ENCODE results near the gene CCDC51.

DNA sequence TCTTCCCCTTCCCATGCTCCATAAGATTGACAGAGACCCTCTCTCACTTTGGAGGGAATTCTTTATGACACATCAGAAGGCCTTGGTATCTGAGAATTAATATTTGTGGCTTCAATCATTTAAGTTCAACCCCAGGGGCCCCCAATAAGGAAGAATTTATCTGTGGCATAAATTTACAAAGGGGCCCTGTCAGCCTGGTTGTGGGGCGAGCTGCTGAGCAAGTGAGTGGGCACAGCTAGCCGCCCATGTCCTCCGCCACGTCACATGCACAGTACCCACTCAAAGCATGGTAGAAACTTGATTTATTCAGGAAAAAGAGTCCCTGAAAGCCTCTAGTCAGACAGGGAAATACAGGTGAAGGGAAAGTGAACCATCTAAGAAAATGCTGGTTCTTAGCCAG is 23.4 kb downstream of the CCDC51 start:
- TF ChIP-seq, protein P1, sequence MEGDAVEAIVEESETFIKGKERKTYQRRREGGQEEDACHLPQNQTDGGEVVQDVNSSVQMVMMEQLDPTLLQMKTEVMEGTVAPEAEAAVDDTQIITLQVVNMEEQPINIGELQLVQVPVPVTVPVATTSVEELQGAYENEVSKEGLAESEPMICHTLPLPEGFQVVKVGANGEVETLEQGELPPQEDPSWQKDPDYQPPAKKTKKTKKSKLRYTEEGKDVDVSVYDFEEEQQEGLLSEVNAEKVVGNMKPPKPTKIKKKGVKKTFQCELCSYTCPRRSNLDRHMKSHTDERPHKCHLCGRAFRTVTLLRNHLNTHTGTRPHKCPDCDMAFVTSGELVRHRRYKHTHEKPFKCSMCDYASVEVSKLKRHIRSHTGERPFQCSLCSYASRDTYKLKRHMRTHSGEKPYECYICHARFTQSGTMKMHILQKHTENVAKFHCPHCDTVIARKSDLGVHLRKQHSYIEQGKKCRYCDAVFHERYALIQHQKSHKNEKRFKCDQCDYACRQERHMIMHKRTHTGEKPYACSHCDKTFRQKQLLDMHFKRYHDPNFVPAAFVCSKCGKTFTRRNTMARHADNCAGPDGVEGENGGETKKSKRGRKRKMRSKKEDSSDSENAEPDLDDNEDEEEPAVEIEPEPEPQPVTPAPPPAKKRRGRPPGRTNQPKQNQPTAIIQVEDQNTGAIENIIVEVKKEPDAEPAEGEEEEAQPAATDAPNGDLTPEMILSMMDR (IDR thresholded peaks at IDR 0.05; ENCODE audit: poor library complexity, severe bottlenecking) = no peak
- TF ChIP-seq SMC3 (conservative IDR thresholded peaks at IDR 0.05; ENCODE audit: poor library complexity) (no peak), EZH2 (IDR thresholded peaks at IDR 0.05; ENCODE audit: borderline replicate concordance, insufficient read depth, low read length, poor library complexity, severe bottlenecking) (no peak)
- TF ChIP-seq, protein P2, sequence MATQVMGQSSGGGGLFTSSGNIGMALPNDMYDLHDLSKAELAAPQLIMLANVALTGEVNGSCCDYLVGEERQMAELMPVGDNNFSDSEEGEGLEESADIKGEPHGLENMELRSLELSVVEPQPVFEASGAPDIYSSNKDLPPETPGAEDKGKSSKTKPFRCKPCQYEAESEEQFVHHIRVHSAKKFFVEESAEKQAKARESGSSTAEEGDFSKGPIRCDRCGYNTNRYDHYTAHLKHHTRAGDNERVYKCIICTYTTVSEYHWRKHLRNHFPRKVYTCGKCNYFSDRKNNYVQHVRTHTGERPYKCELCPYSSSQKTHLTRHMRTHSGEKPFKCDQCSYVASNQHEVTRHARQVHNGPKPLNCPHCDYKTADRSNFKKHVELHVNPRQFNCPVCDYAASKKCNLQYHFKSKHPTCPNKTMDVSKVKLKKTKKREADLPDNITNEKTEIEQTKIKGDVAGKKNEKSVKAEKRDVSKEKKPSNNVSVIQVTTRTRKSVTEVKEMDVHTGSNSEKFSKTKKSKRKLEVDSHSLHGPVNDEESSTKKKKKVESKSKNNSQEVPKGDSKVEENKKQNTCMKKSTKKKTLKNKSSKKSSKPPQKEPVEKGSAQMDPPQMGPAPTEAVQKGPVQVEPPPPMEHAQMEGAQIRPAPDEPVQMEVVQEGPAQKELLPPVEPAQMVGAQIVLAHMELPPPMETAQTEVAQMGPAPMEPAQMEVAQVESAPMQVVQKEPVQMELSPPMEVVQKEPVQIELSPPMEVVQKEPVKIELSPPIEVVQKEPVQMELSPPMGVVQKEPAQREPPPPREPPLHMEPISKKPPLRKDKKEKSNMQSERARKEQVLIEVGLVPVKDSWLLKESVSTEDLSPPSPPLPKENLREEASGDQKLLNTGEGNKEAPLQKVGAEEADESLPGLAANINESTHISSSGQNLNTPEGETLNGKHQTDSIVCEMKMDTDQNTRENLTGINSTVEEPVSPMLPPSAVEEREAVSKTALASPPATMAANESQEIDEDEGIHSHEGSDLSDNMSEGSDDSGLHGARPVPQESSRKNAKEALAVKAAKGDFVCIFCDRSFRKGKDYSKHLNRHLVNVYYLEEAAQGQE (IDR thresholded peaks at IDR 0.05; ENCODE audit: borderline replicate concordance) = no peak
